GM12892 (cell line): ENCODE data around the gene KPNA6.
"Not testable (repeated sequence)": the region's sequence is repeated elsewhere in the genome, so short reads cannot be mapped to it uniquely, and the experiment has no call there.

ENCODE experiments used
- DNase-seq: peaks from one replicate; pipeline ENCODE4 v3.0.0; 2011; ENCODE audit not compliant: insufficient read length
- FAIRE-seq: peaks from 2 replicates; lab custom pipeline; 2011; peaks lifted over from hg19 to GRCh38; lab: Jason Lieb, UNC
- POLR2A ChIP-seq: IDR thresholded peaks from 2 replicates; pipeline ENCODE4 v1.6.1; 2011; ENCODE audit warnings: low read depth, low read length, control low read depth
- POLR2AphosphoS5 ChIP-seq: IDR thresholded peaks from 2 replicates; pipeline ENCODE4 v1.6.1; 2011; ENCODE audit warnings: low read depth, low read length, control low read depth
- TAF1 ChIP-seq: IDR thresholded peaks from 2 replicates; pipeline ENCODE4 v1.6.1; 2011; ENCODE audit warnings: low read depth, mild to moderate bottlenecking, control low read depth, low read length, borderline replicate concordance

The KPNA6 gene

GRCh38 chr1:32151319-32151787 is 43.5 kb downstream of the KPNA6 start:
- no peak for TF ChIP-seq POLR2A
- no peak for TF ChIP-seq TAF1
- no peak for TF ChIP-seq POLR2AphosphoS5
- FAIRE-seq, result no peak
- DNase-seq, result no peak

GRCh38 chr1:32159189-32159588 is 51.3 kb downstream of the KPNA6 start:
- no peak for DNase-seq
- no peak for TF ChIP-seq POLR2AphosphoS5
- no peak for TF ChIP-seq POLR2A
- no peak for TF ChIP-seq TAF1
- FAIRE-seq, result no peak

- DNase-seq (no peak), FAIRE-seq (no peak)
- TF ChIP-seq POLR2AphosphoS5 (no peak), TAF1 (no peak), POLR2A (no peak)
Measured at GRCh38 chr1:32163405-32163804, 55.5 kb downstream of the KPNA6 start.

- FAIRE-seq, DNase-seq: not testable (repeated sequence)
Measured at GRCh38 chr1:32165633-32166032, 57.8 kb downstream of the KPNA6 start.

GRCh38 chr1:32170991-32171390 is 63.1 kb downstream of the KPNA6 start:
- DNase-seq (no peak), FAIRE-seq (no peak)
- TF ChIP-seq TAF1 (no peak), POLR2A (no peak), POLR2AphosphoS5 (no peak)

DNA sequence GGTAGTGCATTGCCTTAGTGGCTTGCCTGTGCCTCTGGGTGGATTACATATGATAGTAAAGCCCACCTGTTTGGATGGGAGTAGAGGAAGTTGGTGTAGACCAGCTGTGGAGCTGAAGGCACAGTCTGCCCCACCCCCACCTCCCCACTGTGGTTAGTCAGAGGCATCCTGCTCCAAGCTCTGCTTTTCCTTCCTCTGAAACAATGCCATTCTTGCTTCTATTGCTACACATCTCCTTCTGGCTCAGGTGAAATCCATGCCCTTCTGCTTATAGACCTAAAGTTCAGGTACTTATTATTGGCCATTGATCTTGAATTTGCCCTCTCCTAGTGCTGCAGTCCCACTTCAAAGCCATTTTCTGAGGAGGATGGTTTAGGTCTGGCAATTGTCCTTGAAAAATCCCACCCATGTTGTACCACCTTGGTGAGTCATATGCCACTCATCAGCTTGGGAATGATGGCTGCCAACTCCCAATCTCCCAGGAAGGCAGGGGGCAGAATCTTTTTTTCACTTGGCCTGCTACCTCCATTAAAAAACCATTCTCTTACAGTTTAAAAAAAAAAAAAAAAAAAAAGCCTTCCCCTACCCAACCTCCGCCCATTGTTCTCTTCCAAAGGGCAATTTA is 64.9 kb downstream of the KPNA6 start:
- TF ChIP-seq POLR2AphosphoS5 (no peak), TAF1 (no peak)
- no peak for DNase-seq
- no peak for FAIRE-seq

DNA sequence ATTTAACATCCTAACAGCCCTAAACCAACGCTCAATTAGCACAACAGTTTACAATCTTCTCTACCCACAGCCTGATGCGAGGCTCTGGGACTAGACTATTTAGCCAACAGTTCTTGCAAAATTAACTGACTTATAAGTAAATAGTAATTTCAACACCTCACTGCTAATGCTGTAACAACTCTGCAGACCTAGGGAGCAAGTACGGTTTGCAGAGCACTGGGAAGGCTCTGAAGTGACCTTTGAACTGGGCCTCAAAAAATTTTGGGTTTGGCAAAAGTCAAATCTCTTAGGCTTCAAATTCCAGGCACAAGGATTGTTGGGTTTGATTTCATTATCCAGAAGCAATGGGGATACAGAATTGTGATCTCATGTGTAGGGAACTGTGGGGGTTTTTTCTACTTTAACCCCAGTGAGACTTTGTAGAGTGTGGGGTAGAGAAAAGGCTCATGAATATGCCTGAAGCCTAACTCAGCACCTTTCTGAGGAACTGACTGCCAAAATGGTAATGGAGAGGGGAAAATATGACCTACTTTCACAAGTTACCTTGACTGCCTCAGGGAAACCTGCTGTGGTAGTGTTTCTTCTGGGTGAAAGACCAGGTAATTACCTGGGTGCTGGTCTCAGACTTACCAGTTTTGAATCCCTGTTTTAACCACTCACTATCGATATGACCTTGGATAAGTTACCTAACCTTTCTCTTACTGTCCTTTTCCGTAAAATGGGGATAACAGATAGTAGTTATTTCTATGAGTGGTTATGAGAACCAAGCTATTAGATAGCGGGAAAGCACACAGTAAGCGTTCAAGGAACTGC is 70.7 kb downstream of the KPNA6 start:
- DNase-seq, result no peak
- TF ChIP-seq TAF1, result no peak
- no peak for TF ChIP-seq POLR2A
- TF ChIP-seq POLR2AphosphoS5, result no peak
- no peak for FAIRE-seq

GRCh38 chr1:32179193-32179442 is 71.3 kb downstream of the KPNA6 start:
- no peak for FAIRE-seq
- TF ChIP-seq POLR2A, result no peak
- no peak for TF ChIP-seq TAF1
- TF ChIP-seq POLR2AphosphoS5, result no peak
- DNase-seq, result no peak

DNA sequence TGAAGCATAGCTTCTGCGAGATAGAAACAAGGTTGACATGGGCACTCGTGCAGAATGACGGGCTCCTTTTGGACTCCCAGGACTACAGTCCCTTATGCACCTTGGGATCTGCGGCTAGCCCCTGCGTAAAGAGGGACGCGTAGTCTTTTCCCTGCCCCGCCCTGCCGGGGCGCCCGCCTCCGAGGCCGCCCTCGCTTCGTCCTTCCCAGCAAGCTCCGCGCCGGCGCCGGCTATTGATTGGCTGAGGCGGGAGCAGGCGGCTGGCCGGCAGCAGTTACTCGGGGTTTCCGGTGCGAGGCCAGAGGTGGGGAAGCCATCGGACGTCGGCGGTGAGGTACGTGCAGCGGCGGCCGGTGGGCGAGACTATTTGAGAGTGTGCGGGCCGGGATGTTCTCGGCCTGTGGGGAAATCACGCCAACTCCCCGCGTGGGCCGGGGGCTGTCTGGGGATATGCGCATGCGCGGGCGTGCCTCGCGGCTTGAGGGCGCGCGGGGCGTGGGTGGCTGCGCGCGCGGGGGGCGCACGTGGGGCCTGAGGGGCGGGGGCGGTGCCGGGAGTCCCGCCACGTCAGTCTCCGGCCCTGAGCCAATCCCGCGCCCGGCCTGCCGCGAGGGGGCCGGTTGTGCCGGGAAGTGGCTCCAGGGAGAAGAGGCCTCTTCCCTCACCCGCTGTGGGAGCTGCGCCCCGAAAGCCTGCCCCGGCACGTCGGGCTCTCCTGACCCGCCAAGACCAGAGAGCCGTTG is 71.8 kb downstream of the KPNA6 start, which contains the start of gene TXLNA:
Gene TXLNA (plus strand): TSS at position 233 of the 743 bp plus-strand sequence. CDS start 671 bp downstream, outside the sequence.
- peak; percentile 95 for DNase-seq
- peak; percentile 90 for FAIRE-seq
- TF ChIP-seq POLR2A (peak; percentile 96), POLR2AphosphoS5 (peak; percentile 90), TAF1 (peak; percentile 28; the same call in 1 of the 2 replicates)

DNA sequence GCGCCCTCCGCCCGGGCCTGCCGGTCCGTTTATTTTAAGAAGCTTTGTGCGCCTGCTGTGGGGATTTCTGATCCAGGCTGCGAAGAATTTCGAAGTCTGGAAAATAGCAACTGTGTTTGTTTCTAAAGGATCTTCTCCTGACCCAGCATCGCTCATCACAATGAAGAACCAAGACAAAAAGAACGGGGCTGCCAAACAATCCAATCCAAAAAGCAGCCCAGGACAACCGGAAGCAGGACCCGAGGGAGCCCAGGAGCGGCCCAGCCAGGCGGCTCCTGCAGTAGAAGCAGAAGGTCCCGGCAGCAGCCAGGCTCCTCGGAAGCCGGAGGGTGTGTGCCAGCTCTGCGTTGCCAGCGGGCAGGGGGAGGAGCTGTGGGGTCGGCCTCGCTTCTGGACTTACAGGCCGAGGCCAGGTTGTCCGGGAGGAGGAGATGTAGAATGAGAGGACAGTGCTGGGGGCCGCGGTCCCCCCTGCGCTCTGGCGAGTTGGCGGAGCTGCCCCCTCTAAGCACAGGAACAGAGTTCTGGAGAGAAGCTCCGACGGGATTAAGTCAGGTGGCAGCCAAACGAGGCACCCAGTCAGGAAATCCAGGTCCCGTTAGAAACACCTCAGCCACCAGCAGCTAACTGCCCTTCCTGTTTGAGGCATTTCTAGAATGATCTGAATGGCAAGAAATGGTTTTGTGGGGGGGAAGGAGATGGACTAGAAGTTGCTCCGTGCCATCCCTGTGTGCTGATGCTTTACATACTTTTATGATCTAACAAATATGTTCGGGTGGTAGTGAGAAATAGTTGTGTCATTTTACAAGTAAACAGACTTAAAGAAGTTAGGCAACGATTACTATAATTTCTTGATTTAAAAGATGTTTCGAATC is 72.6 kb downstream of the KPNA6 start:
- peak; percentile 46 for DNase-seq
- FAIRE-seq, result no peak
- TF ChIP-seq TAF1 (no peak), POLR2AphosphoS5 (no peak), POLR2A (no peak)

- TF ChIP-seq TAF1 (no peak), POLR2AphosphoS5 (no peak), POLR2A (no peak)
- FAIRE-seq, result no peak
- no peak for DNase-seq
Measured at GRCh38 chr1:32181065-32181464, 73.2 kb downstream of the KPNA6 start.

GRCh38 chr1:32181563-32181962 is 73.7 kb downstream of the KPNA6 start:
- TF ChIP-seq POLR2A (no peak), TAF1 (no peak), POLR2AphosphoS5 (no peak)
- no peak for FAIRE-seq
- DNase-seq, result no peak
